Measurements from ENCODE around the gene MGAT4C. TPM values are rescaled to one million over a fixed set of nuclear protein-coding genes. Genes with fewer than 3 reads are reported as not detected.

MGAT4C gene
- total RNA-seq, 1 experiment from 2014 or later = not detected

- peaks cover 9% of the 10 kb centered on the region; the same call in 1 of the 2 replicates for H3K4me1 ChIP-seq (ENCODE audit: insufficient read depth, low read length)
- DNase-seq (no peak), ATAC-seq (no peak)
- no peaks in the 10 kb centered on the region for H3K9me2 ChIP-seq (replicated peaks; ENCODE audit: low read length)
- H3K9ac ChIP-seq (ENCODE audit: low read length) = no peak overlapping the region
- H3K36me3 ChIP-seq (ENCODE audit: low read depth, low read length) = no peaks in the 10 kb centered on the region
- no peak overlapping the region for H3K4me2 ChIP-seq (ENCODE audit: low read length)
- no TSS peak for BruUV-seq (replicated peaks)
- H4K20me1 ChIP-seq (ENCODE audit: low read length) = no peaks in the 10 kb centered on the region
- H3K9me3 ChIP-seq (ENCODE audit: low read length) = no peaks in the 10 kb centered on the region
- TF ChIP-seq EZH2phosphoT487 (IDR thresholded peaks at IDR 0.05; ENCODE audit: borderline replicate concordance, low read length) (no peak), EZH2 (IDR thresholded peaks at IDR 0.05; ENCODE audit: low read length, unreplicated experiment) (no peak), CTCF (conservative IDR thresholded peaks at IDR 0.05; ENCODE audit: low read depth, low read length) (no peak)
- H3F3A ChIP-seq (ENCODE audit: low read length, unreplicated experiment) = no peaks in the 10 kb centered on the region
- ChIA-PET POLR2A (ENCODE audit: unreplicated experiment) (no interaction called here), CTCF (no interaction called here)
- no peaks in the 10 kb centered on the region for H3K79me2 ChIP-seq (ENCODE audit: low read length)
- no peak overlapping the region for H3K4me3 ChIP-seq (ENCODE audit: low read length)
- H3K27ac ChIP-seq (ENCODE audit: low read length) = no peak overlapping the region
- no peaks in the 10 kb centered on the region for H3K27me3 ChIP-seq (ENCODE audit: low read length)
- intact Hi-C loops (cut with micrococcal nuclease) = loop anchor here (5.0 to 10.0 kb wide), 5 partner anchors 62 to 1405 kb away; no protein-coding TSS in a partner anchor
- H2AFZ ChIP-seq (ENCODE audit: low read length) = no peak overlapping the region
These were observed 4.0 kb upstream of the MGAT4C start for GRCh38 chr12:86260183-86260582.

GRCh38 chr12:86257134-86257533 lies 943 bp upstream of the MGAT4C start:
- Histone ChIP-seq H3K9me2 (replicated peaks; ENCODE audit: low read length) (no peaks in the 10 kb centered on the region), H4K20me1 (ENCODE audit: low read length) (no peaks in the 10 kb centered on the region), H3K9me3 (ENCODE audit: low read length) (no peaks in the 10 kb centered on the region), H3K79me2 (ENCODE audit: low read length) (no peaks in the 10 kb centered on the region), H3K4me1 (ENCODE audit: insufficient read depth, low read length) (no peaks in the 10 kb centered on the region), H3K27ac (ENCODE audit: low read length) (no peak overlapping the region), H3F3A (ENCODE audit: low read length, unreplicated experiment) (no peaks in the 10 kb centered on the region), H3K4me2 (ENCODE audit: low read length) (no peak overlapping the region), H3K27me3 (ENCODE audit: low read length) (no peaks in the 10 kb centered on the region), H3K4me3 (ENCODE audit: low read length) (no peak overlapping the region), H3K36me3 (ENCODE audit: low read depth, low read length) (no peaks in the 10 kb centered on the region), H2AFZ (ENCODE audit: low read length) (no peak overlapping the region), H3K9ac (ENCODE audit: low read length) (no peak overlapping the region)
- POLR2A ChIA-PET (ENCODE audit: unreplicated experiment) = no interaction called here
- intact Hi-C loops (cut with micrococcal nuclease) = loop anchor here (5.0 to 10.0 kb wide), 3 partner anchors 285 to 1698 kb away; no protein-coding TSS in a partner anchor
- CTCF ChIA-PET = interaction anchor here (0.5 kb wide), 1 partner anchor 671 kb away, joined by 3 read pairs; no protein-coding TSS in a partner anchor
- DNase-seq (no peak), ATAC-seq (no peak)
- BruUV-seq (replicated peaks) = no TSS peak
- no peak for TF ChIP-seq EZH2 (IDR thresholded peaks at IDR 0.05; ENCODE audit: low read length, unreplicated experiment)
- TF ChIP-seq CTCF (conservative IDR thresholded peaks at IDR 0.05; ENCODE audit: low read depth, low read length) = no peak
- no peak for TF ChIP-seq EZH2phosphoT487 (IDR thresholded peaks at IDR 0.05; ENCODE audit: borderline replicate concordance, low read length)

GRCh38 chr12:86254399-86255107 lies 1.6 kb downstream of the MGAT4C start:
- no peaks in the 10 kb centered on the region for H3F3A ChIP-seq (ENCODE audit: low read length, unreplicated experiment)
- H3K4me1 ChIP-seq (ENCODE audit: insufficient read depth, low read length) = no peaks in the 10 kb centered on the region
- no peak for ATAC-seq
- H3K27me3 ChIP-seq (ENCODE audit: low read length) = no peaks in the 10 kb centered on the region; the same call in 1 of the 2 replicates
- H3K9me2 ChIP-seq (replicated peaks; ENCODE audit: low read length) = no peaks in the 10 kb centered on the region
- POLR2A ChIA-PET (ENCODE audit: unreplicated experiment) = no interaction called here
- H3K9ac ChIP-seq (ENCODE audit: low read length) = no peak overlapping the region
- no peaks in the 10 kb centered on the region for H4K20me1 ChIP-seq (ENCODE audit: low read length)
- H2AFZ ChIP-seq (ENCODE audit: low read length) = no peak overlapping the region
- H3K27ac ChIP-seq (ENCODE audit: low read length) = no peak overlapping the region
- no peaks in the 10 kb centered on the region for H3K9me3 ChIP-seq (ENCODE audit: low read length)
- DNase-seq = no peak
- H3K36me3 ChIP-seq (ENCODE audit: low read depth, low read length) = no peaks in the 10 kb centered on the region
- CTCF ChIA-PET = interaction anchor here (0.7 kb wide), 1 partner anchor 660 kb away, joined by 3 read pairs; no protein-coding TSS in a partner anchor
- H3K4me3 ChIP-seq (ENCODE audit: low read length) = no peak overlapping the region
- TF ChIP-seq CTCF (conservative IDR thresholded peaks at IDR 0.05; ENCODE audit: low read depth, low read length) (no peak), EZH2phosphoT487 (IDR thresholded peaks at IDR 0.05; ENCODE audit: borderline replicate concordance, low read length) (no peak), EZH2 (IDR thresholded peaks at IDR 0.05; ENCODE audit: low read length, unreplicated experiment) (no peak)
- no peak overlapping the region for H3K4me2 ChIP-seq (ENCODE audit: low read length)
- no TSS peak for BruUV-seq (replicated peaks)
- no peaks in the 10 kb centered on the region for H3K79me2 ChIP-seq (ENCODE audit: low read length)
- intact Hi-C loops (cut with micrococcal nuclease) = loop anchor here (5.0 to 10.0 kb wide), 3 partner anchors 282 to 1700 kb away; no protein-coding TSS in a partner anchor

Data from PC-3 (cell line).